ENCODE data around the gene VASH2. TPM values are rescaled to one million over a fixed set of nuclear protein-coding genes. Genes with fewer than 3 reads are reported as not detected.
"Not testable (repeated sequence)": the region's sequence is repeated elsewhere in the genome, so short reads cannot be mapped to it uniquely, and the experiment has no call there.

Gene VASH2
- total RNA-seq, 4 donors from 2014 or later, result 1.5 TPM; not detected in 3

DNA sequence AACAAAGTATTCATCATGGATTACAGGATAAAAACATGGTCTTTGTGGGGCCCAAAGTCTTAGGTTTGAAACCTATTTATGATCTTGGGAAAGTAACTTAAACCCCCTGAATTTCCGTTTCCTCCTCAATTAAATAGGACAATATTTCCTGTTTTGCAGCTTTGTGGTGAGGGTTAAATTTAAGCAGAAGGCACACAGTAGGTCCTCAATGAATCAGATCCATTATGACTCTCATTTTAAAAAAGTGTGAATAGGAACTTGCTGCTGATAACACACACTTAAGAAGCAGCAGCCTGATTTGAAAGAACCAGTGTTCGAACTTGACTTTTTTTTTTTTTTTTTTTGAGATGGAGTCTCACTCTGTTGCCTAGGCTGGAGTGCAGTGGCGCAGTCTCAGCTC lies 41.4 kb upstream of the VASH2 start:
- intact Hi-C loops (cut with DNase I; ENCODE audit: low total_unique reads), result no loop called here
- TF ChIP-seq POLR2A (IDR thresholded peaks at IDR 0.05), result no peak
- TF ChIP-seq, protein P1, sequence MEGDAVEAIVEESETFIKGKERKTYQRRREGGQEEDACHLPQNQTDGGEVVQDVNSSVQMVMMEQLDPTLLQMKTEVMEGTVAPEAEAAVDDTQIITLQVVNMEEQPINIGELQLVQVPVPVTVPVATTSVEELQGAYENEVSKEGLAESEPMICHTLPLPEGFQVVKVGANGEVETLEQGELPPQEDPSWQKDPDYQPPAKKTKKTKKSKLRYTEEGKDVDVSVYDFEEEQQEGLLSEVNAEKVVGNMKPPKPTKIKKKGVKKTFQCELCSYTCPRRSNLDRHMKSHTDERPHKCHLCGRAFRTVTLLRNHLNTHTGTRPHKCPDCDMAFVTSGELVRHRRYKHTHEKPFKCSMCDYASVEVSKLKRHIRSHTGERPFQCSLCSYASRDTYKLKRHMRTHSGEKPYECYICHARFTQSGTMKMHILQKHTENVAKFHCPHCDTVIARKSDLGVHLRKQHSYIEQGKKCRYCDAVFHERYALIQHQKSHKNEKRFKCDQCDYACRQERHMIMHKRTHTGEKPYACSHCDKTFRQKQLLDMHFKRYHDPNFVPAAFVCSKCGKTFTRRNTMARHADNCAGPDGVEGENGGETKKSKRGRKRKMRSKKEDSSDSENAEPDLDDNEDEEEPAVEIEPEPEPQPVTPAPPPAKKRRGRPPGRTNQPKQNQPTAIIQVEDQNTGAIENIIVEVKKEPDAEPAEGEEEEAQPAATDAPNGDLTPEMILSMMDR (IDR thresholded peaks at IDR 0.05 in 4 of 5, conservative IDR thresholded peaks at IDR 0.05 in 1 of 5), result no peak
- no peak for ATAC-seq
- no peaks in the 10 kb centered on the region for H3K36me3 ChIP-seq
- H3K27me3 ChIP-seq, result no peaks in the 10 kb centered on the region
- no peaks in the 10 kb centered on the region for H3K4me1 ChIP-seq
- no peak for DNase-seq
- H3K9me3 ChIP-seq, result no peaks in the 10 kb centered on the region
- in situ Hi-C loops (cut with MboI; ENCODE audit: low sequenced_read_pairs in 4 of 4), result no loop called here
- H3K27ac ChIP-seq, result no peak overlapping the region
- H3K4me3 ChIP-seq, result no peak overlapping the region

DNA sequence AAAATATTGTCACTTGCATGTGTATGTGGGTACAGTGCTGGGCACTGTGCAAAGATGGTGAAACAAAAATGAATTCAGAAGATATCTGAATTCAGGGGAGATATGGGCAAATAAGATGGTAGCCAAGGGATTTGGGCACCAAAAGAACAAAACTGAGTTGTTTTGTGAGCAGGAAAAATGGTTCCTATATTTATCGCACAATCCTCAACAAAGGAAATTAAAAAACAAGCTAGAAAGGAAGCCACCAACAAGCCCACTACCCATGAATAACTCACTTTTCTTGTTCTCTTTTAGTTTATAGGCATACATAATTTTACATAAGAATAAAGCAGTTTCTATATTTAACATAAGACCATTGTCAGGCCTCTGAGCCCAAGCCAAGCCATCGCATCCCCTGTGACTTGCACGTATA lies 40.7 kb upstream of the VASH2 start:
- intact Hi-C loops (cut with DNase I; ENCODE audit: low total_unique reads), result no loop called here
- no peak overlapping the region for H3K4me3 ChIP-seq
- no peak for DNase-seq
- no peaks in the 10 kb centered on the region for H3K27me3 ChIP-seq
- in situ Hi-C loops (cut with MboI; ENCODE audit: low sequenced_read_pairs in 4 of 4), result no loop called here
- no peak for ATAC-seq
- no peak for TF ChIP-seq POLR2A (IDR thresholded peaks at IDR 0.05)
- TF ChIP-seq, protein P1 (IDR thresholded peaks at IDR 0.05 in 4 of 5, conservative IDR thresholded peaks at IDR 0.05 in 1 of 5), result no peak
- H3K36me3 ChIP-seq, result no peaks in the 10 kb centered on the region
- H3K27ac ChIP-seq, result no peak overlapping the region
- no peaks in the 10 kb centered on the region for H3K4me1 ChIP-seq
- no peaks in the 10 kb centered on the region for H3K9me3 ChIP-seq

DNA sequence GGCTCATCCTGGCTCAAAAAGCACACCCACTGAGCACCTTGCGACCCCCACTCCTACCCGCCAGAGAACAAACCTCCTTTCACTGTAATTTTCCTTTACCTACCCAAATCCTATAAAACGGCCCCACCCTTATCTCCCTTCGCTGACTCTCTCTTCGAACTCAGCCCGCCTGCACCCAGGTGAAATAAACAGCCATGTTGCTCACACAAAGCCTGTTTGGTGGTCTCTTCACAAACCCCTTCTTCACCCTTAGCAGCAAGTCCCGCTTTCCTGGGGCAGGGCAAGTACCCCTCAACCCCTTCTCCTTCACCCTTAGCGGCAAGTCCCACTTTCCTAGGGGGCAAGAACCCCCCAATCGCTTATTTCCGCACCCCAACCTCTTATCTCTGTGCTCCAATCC lies 40.1 kb upstream of the VASH2 start:
- H3K27me3 ChIP-seq; DNase-seq; H3K36me3 ChIP-seq; intact Hi-C loops (cut with DNase I; ENCODE audit: low total_unique reads); H3K4me3 ChIP-seq; H3K9me3 ChIP-seq; H3K27ac ChIP-seq; in situ Hi-C loops (cut with MboI; ENCODE audit: low sequenced_read_pairs in 4 of 4); H3K4me1 ChIP-seq; ATAC-seq: not testable (repeated sequence)

DNA sequence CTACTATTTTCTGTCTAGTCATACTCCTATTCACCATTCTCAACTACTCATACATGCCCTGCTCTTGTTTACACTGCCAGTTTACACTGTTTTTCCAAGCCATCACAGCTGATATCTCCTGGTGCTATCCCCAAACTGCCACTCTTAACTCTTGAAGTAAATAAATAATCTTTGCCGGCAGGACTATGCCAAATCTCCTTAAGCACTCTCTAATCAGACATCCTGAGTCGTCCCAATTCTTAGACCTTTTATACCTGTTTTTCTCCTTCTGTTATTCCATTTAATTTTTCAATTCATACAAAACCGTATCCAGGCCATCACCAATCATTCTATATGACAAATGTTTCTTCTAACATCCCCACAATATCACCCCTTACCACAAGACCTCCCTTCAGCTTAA lies 36.7 kb upstream of the VASH2 start:
- H3K9me3 ChIP-seq; H3K4me1 ChIP-seq; H3K27ac ChIP-seq; H3K4me3 ChIP-seq; H3K27me3 ChIP-seq; ATAC-seq; DNase-seq; in situ Hi-C loops (cut with MboI; ENCODE audit: low sequenced_read_pairs in 4 of 4); intact Hi-C loops (cut with DNase I; ENCODE audit: low total_unique reads); H3K36me3 ChIP-seq: not testable (repeated sequence)

DNA sequence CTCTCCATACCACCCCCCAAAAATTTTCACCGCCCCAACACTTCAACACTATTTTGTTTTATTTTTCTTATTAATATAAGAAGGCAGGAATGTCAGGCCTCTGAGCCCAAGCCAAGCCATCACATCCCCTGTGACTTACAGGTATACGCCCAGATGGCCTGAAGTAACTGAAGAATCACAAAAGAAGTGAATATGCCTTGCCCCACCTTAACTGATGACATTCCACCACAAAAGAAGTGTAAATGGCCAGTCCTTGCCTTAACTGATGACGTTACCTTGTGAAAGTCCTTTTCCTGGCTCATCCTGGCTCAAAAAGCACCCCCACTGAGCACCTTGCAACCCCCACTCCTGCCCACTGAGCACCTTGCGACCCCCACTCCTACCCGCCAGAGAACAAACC lies 36.2 kb upstream of the VASH2 start:
- H3K9me3 ChIP-seq; H3K4me1 ChIP-seq; DNase-seq; in situ Hi-C loops (cut with MboI; ENCODE audit: low sequenced_read_pairs in 4 of 4); H3K4me3 ChIP-seq; H3K27me3 ChIP-seq; intact Hi-C loops (cut with DNase I; ENCODE audit: low total_unique reads); ATAC-seq; H3K27ac ChIP-seq; H3K36me3 ChIP-seq: not testable (repeated sequence)

DNA sequence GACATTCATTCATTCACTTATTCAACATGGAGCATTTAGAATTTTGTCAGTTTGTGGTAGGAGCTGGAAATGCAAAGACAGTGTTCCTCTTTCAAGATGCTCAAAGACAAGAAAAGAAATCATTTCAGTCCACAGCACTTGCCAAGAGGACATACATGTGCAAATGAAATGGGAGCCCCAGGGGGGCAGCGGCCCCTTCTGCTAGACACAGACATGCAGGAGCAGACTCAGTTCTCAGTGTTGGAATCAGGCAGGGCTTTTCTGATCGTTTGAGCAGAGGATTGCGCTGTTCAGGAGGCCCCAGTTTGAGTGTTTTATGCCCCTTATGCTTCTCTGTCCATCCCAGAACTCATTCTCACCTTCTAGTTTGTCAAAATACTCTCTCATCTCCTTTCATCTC lies 35.6 kb upstream of the VASH2 start:
- no peaks in the 10 kb centered on the region for H3K36me3 ChIP-seq
- in situ Hi-C loops (cut with MboI; ENCODE audit: low sequenced_read_pairs in 4 of 4) (no loop called here), intact Hi-C loops (cut with DNase I; ENCODE audit: low total_unique reads) (no loop called here)
- H3K9me3 ChIP-seq, result no peaks in the 10 kb centered on the region
- H3K4me3 ChIP-seq, result no peak overlapping the region
- H3K27me3 ChIP-seq, result no peaks in the 10 kb centered on the region
- no peak overlapping the region for H3K27ac ChIP-seq
- TF ChIP-seq POLR2A (IDR thresholded peaks at IDR 0.05), result no peak
- TF ChIP-seq, protein P1 (IDR thresholded peaks at IDR 0.05 in 4 of 5, conservative IDR thresholded peaks at IDR 0.05 in 1 of 5), result no peak
- DNase-seq (no peak), ATAC-seq (no peak)
- H3K4me1 ChIP-seq, result no peaks in the 10 kb centered on the region

Measured in gastrocnemius medialis (tissue), 4 donors.